Stimulated activated naive CD4-positive, alpha-beta T cell (primary cell): ENCODE measurements around the gene SOBP.

Source experiments
- DNase-seq, 6 experiments: peaks; one replicate each; lab custom pipeline; 2025; lab: John Stamatoyannopoulos, UW

The SOBP gene

DNA sequence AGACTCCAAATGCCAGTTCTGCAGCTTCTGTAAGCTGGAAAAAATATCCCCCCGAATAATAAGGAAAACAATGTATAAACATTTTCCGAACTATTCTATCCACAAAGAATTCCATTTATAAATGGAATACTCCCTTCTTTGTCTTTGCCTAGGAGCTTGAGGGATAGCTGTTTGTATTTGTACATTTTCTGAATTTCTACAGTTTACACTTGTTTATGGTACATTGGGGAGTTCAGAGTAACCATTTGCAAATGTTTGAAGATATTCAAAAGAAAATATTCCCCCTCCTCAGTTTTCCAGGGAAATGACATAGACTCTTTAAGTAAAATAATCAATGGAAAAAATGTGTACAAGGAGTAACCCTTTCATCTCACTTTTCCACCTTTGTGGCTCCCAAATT lies 149.6 kb downstream of the SOBP start:
- DNase-seq = no peak

DNA sequence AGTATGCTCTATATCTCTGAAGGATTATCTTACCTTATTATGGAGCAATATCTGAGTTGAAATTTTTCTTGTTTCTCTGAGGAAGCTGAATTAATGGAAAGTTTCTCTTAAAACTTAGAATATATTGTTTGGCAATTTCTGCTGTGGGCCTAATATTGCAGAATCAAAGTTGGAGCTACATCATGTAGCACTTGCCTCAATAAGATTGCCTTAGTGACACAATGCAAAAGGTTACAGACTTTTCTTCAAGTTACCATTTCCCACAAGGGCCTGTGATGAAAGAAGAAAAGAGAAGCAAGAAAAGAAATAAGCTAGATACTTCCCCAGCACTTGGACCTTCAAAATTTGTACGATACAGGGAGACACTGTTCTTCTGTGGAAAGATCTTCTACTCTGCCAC lies 151.2 kb downstream of the SOBP start:
- no peak for DNase-seq

DNA sequence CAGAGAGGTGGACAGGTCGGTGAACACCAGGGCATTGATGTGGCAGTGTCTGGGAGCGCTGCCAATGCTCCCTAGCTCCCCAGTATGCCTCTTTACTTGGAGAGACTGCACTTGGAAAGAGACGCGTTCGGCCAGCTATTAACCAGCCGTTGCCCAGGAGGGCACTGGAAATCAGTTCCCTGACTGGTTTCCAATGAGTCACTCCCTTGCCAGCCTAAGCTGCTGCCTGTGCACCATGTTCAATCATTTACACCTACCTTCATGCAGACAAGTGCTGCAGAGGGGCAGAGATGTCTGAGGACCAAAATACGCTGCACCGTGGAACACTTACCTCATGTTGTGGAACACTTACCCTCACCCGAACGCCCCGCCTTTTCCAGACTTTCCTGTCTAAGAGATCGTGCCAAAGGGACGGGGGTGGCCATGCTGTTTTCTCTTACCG lies 151.6 kb downstream of the SOBP start:
- DNase-seq = no peak

DNA sequence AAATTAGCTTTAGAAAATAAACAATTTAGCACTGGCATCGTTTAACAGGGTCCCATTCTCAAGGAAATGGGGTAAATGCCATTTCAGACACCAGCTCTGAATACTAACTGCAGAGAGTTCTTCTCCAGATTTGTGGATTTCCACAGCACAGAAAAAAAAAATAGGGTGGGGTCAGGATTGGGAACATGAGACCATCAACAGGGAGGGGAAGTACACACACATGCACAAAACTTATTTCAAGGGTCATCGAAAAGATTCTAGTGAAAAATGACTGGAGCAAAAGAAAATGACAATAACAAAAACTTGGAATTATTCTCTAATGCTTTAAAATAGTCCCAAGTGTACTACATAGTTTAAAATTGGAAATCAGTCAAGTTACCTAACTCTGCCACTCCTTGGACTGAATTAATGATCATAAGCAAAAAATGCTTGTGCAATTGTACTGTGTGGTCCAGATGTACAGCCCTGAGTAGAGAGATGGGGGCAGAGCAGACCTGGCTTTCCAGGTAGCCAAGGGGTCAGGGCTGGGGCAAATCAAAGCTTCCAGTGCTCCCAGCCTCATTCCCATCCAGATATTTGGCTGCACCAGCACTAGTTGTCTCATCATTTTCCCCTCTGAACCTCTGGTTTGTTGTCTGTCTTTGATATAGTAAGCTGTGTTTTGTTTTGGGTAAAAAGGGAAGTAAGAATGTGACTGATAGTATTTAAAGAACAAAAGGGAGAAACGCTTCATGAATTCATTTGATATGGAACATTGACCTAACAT lies 152.4 kb downstream of the SOBP start:
- no peak for DNase-seq

DNA sequence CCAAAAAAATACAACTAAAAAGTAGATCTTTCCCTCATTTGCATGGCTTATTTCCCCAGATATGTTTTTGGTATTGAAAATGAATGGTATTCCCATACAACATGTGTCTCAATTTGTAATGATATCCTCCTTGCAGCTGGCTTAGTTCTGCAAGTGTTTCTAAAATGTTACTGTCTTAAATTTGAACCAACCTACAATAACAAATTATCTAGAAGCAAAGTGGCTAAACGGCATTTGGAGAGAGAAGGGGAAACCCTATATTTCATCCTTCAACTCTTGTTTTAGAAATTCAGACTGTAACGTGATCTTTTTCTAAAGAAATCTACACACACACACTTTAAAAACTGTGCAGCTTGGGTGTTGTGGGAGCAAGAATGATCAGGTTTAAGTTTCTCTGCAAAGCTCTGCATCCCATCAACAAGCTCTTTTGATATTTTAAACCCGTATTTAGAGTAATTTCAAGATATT lies 153.0 kb downstream of the SOBP start:
- DNase-seq = no peak

DNA sequence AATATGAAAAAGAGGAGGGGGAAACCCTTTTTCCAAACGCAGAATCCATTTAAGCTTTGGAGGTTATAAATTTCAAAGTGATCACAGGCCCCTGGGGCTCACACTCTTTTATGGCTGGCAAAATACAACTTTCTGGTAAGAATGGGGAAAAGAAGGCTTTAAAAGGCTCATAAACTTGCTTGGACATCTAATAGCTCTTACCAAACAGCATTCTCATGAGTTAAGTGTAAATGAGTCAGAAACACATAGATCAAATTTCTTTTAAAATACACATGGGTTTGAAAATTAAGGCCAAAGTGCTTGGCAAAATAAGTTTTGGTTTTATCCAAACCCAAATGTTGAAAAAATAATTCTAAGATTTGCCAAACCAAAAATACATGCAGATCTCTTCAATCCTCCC lies 154.6 kb downstream of the SOBP start:
- no peak for DNase-seq

DNA sequence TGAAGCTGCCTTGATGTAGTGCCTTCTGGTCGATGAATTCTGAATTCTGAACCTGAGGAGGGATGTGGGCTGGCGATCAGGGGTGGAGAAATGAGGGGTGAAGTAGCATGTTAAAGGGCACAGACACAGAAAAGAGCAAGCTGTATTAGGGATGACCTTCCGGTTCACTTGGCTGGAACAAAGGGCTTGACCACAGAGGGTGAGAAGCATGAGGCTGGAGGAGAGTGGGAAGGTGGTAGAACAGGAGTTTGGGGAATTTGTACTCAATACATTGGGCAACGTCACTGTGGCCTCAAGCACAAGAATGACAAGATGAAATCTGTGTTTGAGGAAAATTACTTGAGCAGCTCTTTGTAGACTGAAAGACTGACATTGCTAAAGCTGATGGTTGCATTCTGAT lies 155.8 kb downstream of the SOBP start:
- no peak for DNase-seq

DNA sequence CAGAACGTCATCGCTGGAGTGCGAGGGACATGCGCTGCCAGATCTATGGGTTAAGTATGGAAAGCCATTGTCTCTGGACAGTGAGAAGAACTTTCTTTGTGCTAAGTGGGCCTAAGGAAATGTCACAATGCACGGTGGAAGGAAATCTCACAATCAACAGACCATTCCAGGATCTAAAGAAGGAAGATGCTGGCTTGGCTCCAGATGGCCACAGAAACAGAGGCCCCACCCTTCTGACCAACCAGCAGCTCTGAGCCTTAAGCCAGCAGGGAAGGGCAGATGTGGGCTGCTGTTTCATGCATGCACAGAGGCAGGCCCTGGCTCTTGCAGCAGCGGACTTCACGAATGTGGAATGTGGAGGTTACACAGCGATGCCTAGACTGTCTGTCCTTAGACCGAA lies 156.3 kb downstream of the SOBP start:
- DNase-seq = no peak

DNA sequence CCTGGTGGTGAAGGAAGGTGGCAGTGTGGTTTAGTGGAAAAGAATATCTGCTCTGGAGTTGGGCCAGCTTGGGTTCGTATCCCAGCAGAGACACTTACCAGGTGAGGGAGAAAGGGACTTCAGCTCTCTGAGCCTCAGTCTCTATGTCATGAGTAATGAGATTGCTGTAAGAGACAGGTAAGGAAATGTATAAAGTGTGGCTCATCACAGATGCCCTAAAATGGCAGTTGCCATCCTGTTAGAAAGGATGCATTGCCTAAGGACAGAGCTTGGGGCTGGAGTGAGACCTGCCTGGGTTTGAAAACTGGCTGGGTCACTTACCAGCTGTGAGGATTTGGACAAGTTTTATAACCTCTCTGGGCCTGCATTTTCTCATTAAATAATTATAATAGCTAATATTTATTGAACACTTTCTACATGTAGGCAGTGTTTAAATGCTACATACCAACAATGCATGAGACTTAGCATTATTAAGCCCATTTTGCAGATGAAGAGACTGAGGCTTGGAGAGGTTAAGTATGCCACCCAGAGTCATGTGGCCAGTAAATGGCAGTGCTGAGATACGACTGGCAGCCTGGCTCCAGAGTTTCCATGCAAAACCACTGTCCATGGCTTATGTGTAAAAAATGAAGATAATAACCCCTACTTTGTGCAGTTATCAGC lies 157.0 kb downstream of the SOBP start:
- DNase-seq = no peak

DNA sequence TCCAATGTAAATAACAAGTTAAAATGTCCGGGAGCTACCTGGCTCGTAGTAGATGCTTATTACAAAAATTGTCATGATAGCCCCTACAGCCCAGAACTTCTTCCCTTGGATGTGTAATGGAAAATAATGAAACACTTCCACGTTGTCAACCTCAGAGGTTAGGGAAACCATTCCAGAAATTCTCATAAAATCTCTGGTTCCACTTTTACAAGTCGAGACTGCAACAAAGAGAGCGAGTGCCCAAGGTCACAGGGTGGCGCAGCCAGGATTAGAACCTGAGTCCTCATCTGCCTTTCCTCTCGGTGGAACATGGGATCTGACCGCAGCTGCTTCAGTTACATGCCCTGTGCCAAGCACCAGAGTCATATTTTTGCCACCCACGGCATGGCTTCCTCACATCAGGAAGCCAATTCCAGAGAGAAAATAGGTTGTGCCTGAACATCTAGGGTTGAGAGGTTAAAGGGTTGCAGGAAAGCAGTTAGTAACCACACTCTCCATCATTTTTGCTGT lies 157.6 kb downstream of the SOBP start:
- no peak for DNase-seq

DNA sequence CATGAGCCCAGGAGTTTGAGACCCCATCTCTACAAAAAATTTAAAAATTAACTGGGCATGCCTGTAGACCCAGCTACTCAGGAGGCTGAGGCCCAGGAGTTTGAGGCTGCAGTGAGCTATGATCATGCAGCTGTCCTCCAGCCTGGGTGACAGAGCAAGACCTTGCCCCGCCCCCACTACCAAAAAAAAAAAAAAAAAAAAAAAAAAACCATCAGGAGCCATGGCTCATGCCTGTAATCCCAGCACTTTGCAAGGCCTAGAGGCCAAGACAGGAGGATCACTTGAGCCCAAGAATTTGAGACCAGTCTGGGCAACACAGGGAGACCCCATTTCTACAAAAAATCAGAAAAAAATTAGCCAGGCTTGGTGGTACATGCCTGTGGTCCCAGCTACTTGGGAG lies 159.1 kb downstream of the SOBP start:
- no peak for DNase-seq

DNA sequence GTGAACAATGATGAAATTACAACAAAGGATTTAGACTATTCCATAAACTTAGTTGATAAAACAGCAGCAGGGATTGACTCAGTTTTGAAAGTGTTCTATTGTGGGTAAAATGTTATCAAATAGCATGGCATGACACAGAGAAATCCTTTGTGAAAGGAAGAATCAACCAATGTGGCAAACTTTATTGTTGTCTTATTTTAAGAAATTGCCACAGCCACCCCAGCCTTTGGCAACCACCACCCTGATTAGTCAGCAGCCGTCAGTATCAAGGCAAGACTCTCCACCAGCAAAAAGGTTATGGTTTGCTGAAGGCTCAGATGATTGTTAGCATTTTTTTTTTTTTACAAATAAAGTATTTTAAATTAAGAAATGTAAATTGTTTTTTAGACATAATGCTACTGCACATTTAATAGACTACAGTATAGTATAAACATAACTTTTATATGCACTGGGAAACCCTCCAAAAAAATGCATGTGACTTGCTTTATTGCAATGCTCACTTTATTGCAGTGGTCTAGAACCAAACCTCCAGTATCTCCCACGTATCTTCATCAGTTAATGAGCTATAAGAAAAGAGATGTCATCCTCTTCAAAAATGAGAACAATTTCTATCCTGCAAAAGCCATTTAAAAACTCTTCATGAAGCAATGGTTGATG lies 162.7 kb downstream of the SOBP start:
- no peak for DNase-seq

DNA sequence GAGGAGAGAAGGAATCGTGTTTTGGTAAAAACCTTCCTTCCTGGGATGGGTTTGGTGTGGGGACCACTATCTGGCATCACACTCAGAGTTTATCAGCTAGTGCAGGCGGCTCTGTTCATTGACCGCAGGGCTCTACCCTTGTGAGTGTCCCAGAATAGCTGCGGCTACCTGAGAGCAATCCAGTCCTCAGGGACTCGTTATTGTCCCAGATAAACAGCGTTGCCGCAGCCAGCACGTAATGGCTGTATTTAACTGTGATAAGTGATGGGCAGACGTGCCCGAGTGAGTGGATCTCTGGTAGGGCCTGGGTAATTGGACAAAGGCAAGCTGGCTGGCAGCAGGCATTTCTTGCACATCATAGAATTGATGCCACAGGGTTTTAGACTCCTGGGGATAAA lies 163.3 kb downstream of the SOBP start:
- no peak for DNase-seq

DNA sequence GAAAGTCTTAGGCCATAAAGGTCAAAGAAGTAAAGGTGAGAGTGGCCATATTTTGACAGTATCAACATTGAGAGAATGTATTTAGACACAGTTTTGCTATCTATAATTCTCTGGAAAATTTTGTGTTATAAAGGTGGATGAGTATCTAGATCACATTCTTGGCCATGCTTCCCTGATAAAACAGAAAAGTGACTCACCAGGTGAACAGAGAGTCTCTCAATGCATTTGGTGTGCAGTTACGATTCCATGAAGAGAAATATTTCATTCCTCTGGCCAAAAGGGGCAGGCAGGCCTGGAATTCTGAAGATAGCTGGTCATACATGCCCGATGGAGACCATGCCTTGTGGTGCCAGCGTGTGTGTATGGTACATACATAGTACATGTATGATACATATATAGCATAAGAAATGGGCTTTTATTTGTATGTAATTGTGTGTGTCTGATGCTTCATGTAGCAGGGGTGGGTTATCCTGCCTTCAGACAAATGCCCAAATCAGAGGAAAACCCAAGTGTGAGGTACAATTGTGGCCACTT lies 164.0 kb downstream of the SOBP start:
- DNase-seq = no peak

DNA sequence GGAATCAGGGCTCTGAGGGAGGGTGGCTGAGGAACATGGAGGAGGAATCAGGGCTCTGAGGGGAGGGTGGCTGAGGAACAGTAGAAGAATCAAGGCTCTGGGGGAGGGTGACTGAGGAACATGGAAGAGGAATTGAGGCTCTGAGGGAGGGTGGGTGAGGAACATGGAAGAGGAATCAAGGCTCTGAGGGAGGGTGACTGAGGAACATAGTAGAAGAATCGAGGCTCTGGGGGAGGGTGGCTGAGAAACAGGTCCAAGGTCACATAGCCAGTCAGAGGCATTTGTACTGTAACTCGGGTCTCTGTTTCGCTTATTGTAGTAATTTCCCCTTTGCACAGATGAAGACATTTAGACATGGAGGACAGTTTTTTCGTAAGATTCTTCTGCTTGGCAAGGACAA lies 164.8 kb downstream of the SOBP start:
- no peak for DNase-seq

DNA sequence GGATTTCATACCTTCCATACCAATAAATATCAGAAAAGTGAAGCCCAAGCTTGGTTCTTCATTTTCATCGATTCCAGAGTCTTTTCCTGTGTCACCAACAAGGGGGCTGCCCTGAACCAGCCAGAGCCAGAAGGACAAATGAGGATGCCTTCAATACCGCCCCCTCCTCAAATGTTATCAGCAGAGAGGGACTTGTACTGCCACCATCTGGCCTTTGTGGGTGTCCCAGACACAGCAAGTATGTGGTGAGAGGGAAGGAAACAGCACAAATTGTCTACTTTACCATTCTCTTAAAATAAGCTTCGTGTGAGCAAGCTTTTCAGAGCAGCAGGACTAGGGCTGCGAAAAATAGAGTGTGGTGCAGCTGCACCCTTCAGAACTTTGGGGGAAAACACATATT lies 165.3 kb downstream of the SOBP start:
- no peak for DNase-seq

DNA sequence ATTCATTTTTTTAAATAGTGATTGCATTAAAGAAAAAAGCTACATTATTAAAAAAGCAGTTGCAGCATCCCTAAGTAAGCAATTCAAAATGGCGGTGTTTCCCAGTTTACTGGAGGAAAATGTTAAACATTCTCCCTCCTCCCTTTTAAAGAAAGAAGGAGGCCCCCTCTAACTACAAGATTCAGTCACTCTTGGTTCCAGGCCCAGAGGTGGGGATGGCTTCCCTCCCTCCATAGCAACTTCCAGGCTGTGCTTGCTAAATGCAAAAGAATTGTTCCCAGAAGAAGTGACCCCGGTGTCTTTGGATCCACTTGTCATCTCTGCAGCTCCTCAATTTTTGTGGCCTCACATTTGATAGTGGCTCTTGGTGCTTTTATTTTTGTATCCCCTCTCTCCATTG lies 165.9 kb downstream of the SOBP start:
- DNase-seq = no peak

DNA sequence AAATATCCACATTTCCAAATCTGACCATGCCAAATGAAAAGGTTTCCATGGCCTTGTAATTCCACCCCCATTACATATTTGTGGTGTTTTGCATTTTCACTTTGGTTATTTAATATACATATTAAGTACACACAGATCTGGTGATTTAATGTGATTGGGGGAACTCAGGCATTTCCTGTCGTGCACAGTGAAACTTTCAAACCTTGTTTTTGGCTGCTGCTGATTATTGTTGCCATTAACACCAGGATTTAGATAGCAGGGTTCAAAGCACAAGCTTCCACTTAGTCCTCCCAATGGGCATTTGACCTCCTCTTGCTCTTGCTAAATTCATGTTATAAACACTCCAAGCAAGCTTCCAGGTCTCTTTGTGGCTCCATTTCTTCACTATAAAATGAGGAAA lies 166.5 kb downstream of the SOBP start:
- DNase-seq = no peak

DNA sequence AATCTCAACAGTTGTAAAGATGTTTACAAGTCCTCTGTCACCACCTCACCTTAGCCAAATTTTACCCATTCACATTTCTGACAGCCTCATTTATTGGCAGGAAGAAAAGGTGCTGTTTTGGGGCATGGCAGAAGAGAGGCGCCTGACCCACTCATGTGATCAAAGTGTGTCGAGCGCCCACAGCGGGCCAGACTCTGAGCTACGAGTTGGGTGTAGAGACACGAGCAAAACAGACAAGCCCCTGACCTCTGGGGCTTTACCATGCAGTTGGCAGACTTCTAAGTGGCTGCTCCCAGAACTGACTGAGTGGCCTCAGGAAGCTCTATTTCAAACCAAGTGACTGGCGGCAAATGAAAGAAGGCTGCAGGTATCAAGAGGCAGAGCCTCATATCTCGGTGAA lies 167.0 kb downstream of the SOBP start:
- DNase-seq = no peak

DNA sequence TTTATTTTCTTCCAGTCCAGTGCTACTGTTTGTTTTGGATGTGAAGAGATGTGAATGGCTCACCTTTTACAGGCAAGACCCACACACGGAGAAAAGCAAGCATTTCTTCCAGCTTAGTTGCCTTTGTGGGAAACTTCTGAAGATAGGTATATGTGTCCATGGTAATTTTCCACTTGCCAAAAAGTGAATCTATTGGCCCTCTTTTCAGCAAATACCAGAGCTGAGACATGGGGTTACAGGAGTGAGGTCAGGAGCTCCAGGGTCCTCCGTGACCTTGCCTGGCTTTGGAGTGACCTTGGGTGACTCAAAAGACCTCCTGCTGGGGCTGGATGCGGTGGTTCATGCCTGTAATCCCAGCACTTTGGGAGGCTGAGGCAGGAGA lies 167.4 kb downstream of the SOBP start:
- DNase-seq = no peak

DNA sequence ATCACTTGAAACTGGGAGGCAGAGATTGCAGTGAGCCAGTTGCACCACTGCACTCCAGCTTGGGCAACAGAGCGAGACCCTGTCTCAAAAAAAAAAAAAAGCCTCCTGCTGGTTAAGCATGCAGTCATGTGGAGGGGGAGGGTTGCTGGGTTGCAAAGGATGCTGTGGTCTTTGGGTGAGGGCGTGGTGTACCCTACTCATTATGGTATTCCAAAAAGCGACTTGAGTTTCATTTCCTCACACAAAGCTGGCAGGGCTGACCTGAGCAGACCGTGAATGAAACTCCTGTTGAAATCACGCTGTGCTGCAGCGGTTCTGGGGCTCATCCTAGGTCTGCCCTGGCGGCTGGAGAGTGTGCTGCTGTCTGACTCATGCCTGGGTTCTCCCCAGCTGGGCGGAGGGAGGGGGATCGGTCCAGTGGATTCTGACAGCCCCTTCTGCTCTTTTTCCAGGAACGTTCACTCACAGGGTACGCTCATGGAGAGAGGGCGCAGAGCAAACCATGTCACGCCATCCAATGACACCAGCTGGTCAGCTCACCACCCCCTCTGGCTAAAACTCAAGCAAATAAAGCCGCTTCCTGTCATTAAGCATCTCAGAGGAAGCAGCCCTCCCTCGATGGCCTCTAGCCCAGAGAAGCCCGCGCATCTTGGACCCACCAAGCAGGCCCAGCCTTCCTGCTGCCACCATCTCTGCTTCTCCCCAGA lies 168.0 kb downstream of the SOBP start:
- peak in 4 of 6 experiments; percentile 32 to 44 (median 42) for DNase-seq
